T-helper 2 cell treated with Interferon-gamma antibody and Interleukin-4, amounts not matched to agents 5 μg/mL and 100 μg/mL, for 36 hours (primary cell): ENCODE measurements around the gene SLC16A13.

Experiments
- DNase-seq: peaks from one replicate; pipeline ENCODE4 v3.0.0; 2021; ENCODE audit warnings: low spot score
- H3K27ac Mint-ChIP-seq: one replicate; pipeline ENCODE4 v1.8.0; 2021; ENCODE audit warnings: mild to moderate bottlenecking, mixed read lengths
- H3K27me3 Mint-ChIP-seq: one replicate; pipeline ENCODE4 v1.8.0; 2021; ENCODE audit warnings: low read depth, mixed read lengths
- H3K36me3 Mint-ChIP-seq: one replicate; pipeline ENCODE4 v1.8.0; 2021; ENCODE audit warnings: low read depth, mixed read lengths
- H3K4me1 Mint-ChIP-seq: one replicate; pipeline ENCODE4 v1.8.0; 2021; ENCODE audit warnings: low read depth, mixed read lengths
- H3K4me3 Mint-ChIP-seq: one replicate; pipeline ENCODE4 v1.8.0; 2022; ENCODE audit warnings: mild to moderate bottlenecking, moderate library complexity, mixed read lengths
- H3K9me3 Mint-ChIP-seq: one replicate; pipeline ENCODE4 v1.8.0; 2021; ENCODE audit warnings: mixed read lengths

SLC16A13 gene

GRCh38 chr17:7003745-7004144 lies 32.1 kb upstream of the SLC16A13 start:
- H3K4me1 Mint-ChIP-seq = peaks cover 14% of the 10 kb centered on the region
- H3K36me3 Mint-ChIP-seq = peaks cover 28% of the 10 kb centered on the region
- H3K9me3 Mint-ChIP-seq = no peaks in the 10 kb centered on the region
- H3K27ac Mint-ChIP-seq = no peak overlapping the region
- H3K27me3 Mint-ChIP-seq = no peaks in the 10 kb centered on the region
- DNase-seq = no peak
- H3K4me3 Mint-ChIP-seq = no peak overlapping the region

GRCh38 chr17:7004398-7005253 lies 31.2 kb upstream of the SLC16A13 start:
- Mint-ChIP-seq H3K9me3 (no peaks in the 10 kb centered on the region), H3K36me3 (peaks cover 31% of the 10 kb centered on the region), H3K4me3 (no peak overlapping the region), H3K27me3 (no peaks in the 10 kb centered on the region), H3K27ac (peak overlapping the region; percentile 20), H3K4me1 (peaks cover 22% of the 10 kb centered on the region)
- peak; percentile 36 for DNase-seq

- Mint-ChIP-seq H3K27ac (no peak overlapping the region), H3K27me3 (no peaks in the 10 kb centered on the region), H3K9me3 (no peaks in the 10 kb centered on the region), H3K4me1 (peaks cover 30% of the 10 kb centered on the region), H3K36me3 (peaks cover 28% of the 10 kb centered on the region), H3K4me3 (no peak overlapping the region)
- DNase-seq = no peak
Measured at GRCh38 chr17:7005716-7006115, 30.1 kb upstream of the SLC16A13 start.

- H3K4me1 Mint-ChIP-seq = peaks cover 37% of the 10 kb centered on the region
- H3K36me3 Mint-ChIP-seq = peaks cover 24% of the 10 kb centered on the region
- H3K27ac Mint-ChIP-seq = no peak overlapping the region
Measured at GRCh38 chr17:7007143-7007542, 28.7 kb upstream of the SLC16A13 start.

DNA sequence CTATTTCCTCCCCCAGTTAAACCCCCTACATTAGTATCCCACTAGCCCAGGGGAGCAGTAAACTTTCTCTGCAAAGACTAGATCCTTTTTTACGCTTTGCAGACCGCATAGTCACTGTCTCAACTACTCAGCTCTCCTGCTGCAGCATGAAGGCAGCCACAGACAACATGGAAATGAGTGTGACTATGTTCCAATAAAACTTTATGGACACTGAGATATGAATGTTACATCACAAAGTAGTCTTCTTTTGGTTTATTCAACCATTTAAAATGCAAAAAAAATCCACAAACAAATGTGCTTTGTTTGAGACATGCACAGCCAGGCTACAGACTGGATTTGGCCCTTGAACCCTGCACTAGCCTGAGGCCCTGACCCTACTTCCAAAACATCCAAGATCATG lies 25.3 kb upstream of the SLC16A13 start:
- H3K9me3 Mint-ChIP-seq = no peaks in the 10 kb centered on the region
- no peaks in the 10 kb centered on the region for H3K27me3 Mint-ChIP-seq
- DNase-seq = no peak
- H3K36me3 Mint-ChIP-seq = peaks cover 37% of the 10 kb centered on the region
- peaks cover 46% of the 10 kb centered on the region for H3K4me1 Mint-ChIP-seq
- peak overlapping the region; percentile 100 for H3K4me3 Mint-ChIP-seq
- peak overlapping the region; percentile 31 for H3K27ac Mint-ChIP-seq

More at GRCh38 chr17:7007143-7007542, 28.7 kb upstream of the SLC16A13 start:
- Mint-ChIP-seq H3K27me3 (no peaks in the 10 kb centered on the region), H3K9me3 (no peaks in the 10 kb centered on the region), H3K4me3 (no peak overlapping the region)
- DNase-seq = no peak

DNA sequence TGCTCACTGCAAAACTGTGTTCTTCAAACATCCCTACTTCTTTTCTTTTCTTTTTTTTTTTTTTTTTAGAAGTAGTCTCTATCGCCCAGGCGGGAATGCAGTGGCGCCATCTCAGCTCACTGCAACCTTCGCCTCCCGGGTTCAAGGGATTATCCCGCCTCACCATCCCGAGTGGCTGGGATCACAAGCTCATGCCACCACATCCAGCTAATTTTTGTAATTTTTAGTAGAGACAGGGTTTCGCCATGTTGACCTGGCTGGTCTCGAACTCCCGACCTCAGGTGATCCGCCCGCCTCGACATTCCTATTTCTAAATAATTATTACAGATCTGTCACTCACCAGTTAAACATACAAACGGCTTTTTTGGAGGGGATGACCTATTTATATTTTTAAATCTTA lies 24.4 kb upstream of the SLC16A13 start:
- Mint-ChIP-seq H3K4me1 (peaks cover 54% of the 10 kb centered on the region), H3K27ac (peak overlapping the region; percentile 99), H3K9me3 (no peaks in the 10 kb centered on the region), H3K27me3 (no peaks in the 10 kb centered on the region), H3K4me3 (peak overlapping the region; percentile 100), H3K36me3 (peaks cover 40% of the 10 kb centered on the region)
- DNase-seq = no peak

DNA sequence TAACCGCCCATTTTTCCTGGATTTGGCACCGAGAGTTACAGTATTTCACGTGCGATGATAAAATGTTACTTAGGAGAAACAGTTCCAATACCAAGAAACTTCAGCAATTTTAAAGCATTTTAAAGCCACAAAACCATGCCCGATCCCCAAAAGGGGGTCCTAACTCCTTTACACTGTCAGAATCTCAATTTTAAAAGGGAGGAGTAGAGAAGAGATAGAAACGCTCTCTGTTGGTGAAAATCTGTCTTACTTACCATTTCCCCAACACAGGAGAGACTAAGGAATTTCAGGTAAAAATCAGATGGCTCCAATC lies 23.9 kb upstream of the SLC16A13 start:
- Mint-ChIP-seq H3K4me3 (peak overlapping the region; percentile 100), H3K27me3 (no peaks in the 10 kb centered on the region), H3K9me3 (no peaks in the 10 kb centered on the region), H3K4me1 (peaks cover 58% of the 10 kb centered on the region), H3K27ac (peak overlapping the region; percentile 99), H3K36me3 (peaks cover 45% of the 10 kb centered on the region)
- no peak for DNase-seq

DNA sequence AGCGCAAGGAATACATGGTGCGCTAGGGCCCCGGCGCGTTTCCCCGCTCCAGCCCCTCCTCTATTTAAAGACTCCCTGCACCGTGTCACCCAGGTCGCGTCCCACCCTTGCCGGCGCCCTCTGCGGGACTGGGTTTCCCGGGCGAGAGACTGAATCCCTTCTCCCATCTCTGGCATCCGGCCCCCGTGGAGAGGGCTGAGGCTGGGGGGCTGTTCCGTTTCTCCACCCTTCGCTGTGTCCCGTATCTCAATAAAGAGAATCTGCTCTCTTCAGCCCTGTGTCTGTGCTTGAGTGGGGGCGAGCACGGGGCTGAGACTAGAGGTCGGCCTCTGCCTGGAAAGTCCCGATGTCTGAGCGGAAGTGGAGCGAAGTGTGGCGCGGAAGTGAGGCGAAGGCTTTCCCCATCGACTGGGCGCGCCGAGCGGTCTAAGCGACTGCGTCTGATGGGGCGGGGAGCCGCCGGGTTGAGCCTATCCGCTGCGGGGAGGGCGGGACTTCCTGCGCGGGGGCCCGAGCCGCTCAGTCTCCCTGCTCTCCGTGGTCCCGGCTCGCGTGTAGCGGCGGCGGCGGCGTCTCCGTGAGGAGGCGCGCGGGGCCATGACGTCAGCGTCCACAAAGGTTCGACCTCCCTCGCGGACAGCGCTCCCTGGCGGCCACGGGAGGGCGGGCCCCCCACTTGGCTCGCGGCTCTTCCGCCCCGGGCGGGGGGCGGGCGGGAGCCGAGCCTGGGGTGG lies 21.4 kb upstream of the SLC16A13 start:
- Mint-ChIP-seq H3K4me3 (peak overlapping the region; percentile 100), H3K27ac (peak overlapping the region; percentile 99), H3K27me3 (no peaks in the 10 kb centered on the region), H3K4me1 (peaks cover 62% of the 10 kb centered on the region), H3K36me3 (peaks cover 48% of the 10 kb centered on the region), H3K9me3 (no peaks in the 10 kb centered on the region)
- DNase-seq = peak; percentile 97

- peaks cover 58% of the 10 kb centered on the region for H3K4me1 Mint-ChIP-seq
- no peaks in the 10 kb centered on the region for H3K27me3 Mint-ChIP-seq
- no peaks in the 10 kb centered on the region for H3K9me3 Mint-ChIP-seq
- H3K27ac Mint-ChIP-seq = peak overlapping the region; percentile 99
- H3K4me3 Mint-ChIP-seq = peak overlapping the region; percentile 93
- DNase-seq = peak; percentile 85
- peaks cover 46% of the 10 kb centered on the region for H3K36me3 Mint-ChIP-seq
Measured at GRCh38 chr17:7014995-7015958, 20.5 kb upstream of the SLC16A13 start.

DNA sequence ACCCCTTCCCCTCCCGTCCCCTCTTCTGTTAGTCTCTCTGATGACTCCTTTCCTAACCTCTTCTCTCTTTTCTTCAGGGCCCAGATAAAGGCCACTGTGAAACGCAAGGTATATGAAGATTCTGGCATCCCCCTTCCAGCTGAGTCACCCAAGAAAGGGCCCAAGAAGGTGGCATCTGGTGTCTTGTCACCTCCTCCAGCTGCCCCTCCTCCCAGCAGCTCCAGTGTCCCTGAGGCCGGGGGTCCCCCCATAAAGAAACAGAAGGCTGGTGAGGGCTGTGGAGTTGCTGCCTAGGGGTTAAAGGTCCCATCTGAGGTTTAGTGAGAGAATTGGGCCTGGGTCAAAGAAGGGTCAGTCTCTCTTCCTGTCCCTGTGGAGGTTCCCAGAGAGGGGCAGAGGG lies 19.4 kb upstream of the SLC16A13 start:
- Mint-ChIP-seq H3K27me3 (no peaks in the 10 kb centered on the region), H3K36me3 (peaks cover 43% of the 10 kb centered on the region), H3K4me3 (peak overlapping the region; percentile 93), H3K27ac (peak overlapping the region; percentile 99), H3K9me3 (no peaks in the 10 kb centered on the region), H3K4me1 (peaks cover 59% of the 10 kb centered on the region)
- no peak for DNase-seq

DNA sequence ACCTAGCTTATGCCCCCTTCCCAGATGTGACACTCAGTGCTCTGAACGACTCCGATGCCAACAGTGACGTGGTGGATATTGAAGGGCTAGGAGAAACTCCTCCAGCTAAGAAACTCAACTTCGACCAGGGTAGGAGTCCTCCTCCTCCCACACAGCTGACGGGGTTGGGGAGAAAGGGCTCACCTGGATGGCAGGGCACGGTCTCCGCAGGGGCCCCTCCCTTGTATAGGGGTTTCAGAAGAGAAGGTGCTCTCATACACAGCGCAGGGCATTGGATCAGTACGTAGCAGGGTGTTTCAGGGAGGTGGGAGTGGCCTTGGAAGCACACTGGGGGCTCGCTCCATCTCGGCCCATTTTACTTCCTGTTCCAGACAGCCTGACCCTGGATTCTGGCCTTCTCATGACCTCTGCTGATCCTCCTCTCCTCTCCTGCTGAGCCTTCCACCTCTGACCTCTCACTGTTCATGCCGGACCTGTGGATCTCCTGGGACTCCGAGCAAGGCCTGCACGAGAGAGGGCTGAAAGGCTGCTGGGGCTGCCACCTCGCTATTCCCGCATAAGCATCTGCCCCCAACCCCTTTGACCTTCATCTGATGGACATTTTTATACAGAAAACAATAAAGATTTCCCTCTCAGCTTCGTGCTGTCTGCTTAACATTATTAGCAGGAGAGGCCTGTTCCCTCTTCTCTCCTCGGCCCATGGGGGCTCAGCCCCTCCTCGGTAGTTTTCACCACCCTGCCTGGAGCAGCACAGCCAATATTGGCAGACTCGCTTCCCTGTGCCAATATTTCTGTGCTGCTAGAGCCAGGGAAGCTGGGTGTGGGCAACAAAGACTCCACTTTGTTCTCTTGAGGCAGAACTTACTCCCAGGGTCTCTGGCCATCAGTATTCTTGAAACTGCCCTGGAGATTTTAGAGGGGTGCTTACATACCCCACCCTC lies 18.7 kb upstream of the SLC16A13 start:
- H3K27me3 Mint-ChIP-seq = no peaks in the 10 kb centered on the region
- H3K27ac Mint-ChIP-seq = peak overlapping the region; percentile 99
- H3K4me1 Mint-ChIP-seq = peaks cover 59% of the 10 kb centered on the region
- H3K4me3 Mint-ChIP-seq = peak overlapping the region; percentile 93
- DNase-seq = no peak
- H3K36me3 Mint-ChIP-seq = peaks cover 39% of the 10 kb centered on the region
- no peaks in the 10 kb centered on the region for H3K9me3 Mint-ChIP-seq

DNA sequence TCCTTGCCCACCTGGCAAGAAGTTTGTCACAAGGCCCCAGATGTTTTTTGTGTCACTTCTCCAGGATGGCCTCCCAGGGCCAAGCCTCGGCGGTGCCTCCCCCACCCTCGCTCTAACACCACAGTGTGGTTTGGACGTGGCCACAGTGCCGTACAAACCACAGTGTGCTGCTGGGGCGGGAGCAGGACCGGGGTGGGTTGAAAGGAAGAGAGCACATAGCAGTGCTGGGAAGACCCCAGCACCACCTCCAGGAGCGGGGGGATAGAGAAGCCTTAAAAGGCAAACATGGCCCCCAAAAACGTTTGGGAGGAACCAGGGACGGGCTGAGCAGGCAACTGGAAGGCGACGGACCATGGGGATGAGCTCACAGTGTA lies 18.0 kb upstream of the SLC16A13 start:
- Mint-ChIP-seq H3K27ac (peak overlapping the region; percentile 99), H3K9me3 (no peaks in the 10 kb centered on the region), H3K36me3 (peaks cover 38% of the 10 kb centered on the region), H3K4me3 (peak overlapping the region; percentile 93), H3K4me1 (peaks cover 65% of the 10 kb centered on the region), H3K27me3 (no peaks in the 10 kb centered on the region)
- DNase-seq = peak; percentile 48
